Superior temporal gyrus (tissue), 1 donor: Measurements from ENCODE around the gene HLA-DQA2.
"Not testable (repeated sequence)": the region's sequence is repeated elsewhere in the genome, so short reads cannot be mapped to it uniquely, and the experiment has no call there.

Experiments used
- DNase-seq: peaks from one replicate; pipeline ENCODE4 v3.0.0-alpha.2; 2016; ENCODE audit errors: extremely low spot score

HLA-DQA2 gene

GRCh38 chr6:32779036-32779435 is 37.8 kb downstream of the HLA-DQA2 start:
- no peak for DNase-seq

GRCh38 chr6:32782923-32783322 is 41.7 kb downstream of the HLA-DQA2 start:
- not testable (repeated sequence) for DNase-seq

GRCh38 chr6:32785781-32786533 is 44.8 kb downstream of the HLA-DQA2 start:
- DNase-seq = peak; percentile 70

GRCh38 chr6:32790306-32790705 is 49.1 kb downstream of the HLA-DQA2 start:
- DNase-seq = no peak

GRCh38 chr6:32792901-32793435 is 51.8 kb downstream of the HLA-DQA2 start:
- DNase-seq = no peak

- DNase-seq = no peak
These were observed 53.3 kb downstream of the HLA-DQA2 start for GRCh38 chr6:32794510-32794909.
